HepG2 (cell line): ENCODE measurements around the gene KLHL5. TPM values are rescaled to one million over a fixed set of nuclear protein-coding genes. Genes with fewer than 3 reads are reported as not detected.

Experiments used
- CBX2 ChIP-seq, 2 experiments: fragments of 200-600 bp in 1 of 2; sonication (generic); formaldehyde crosslinking in 1 of 2; IDR thresholded peaks; 2 replicates each; pipeline versions ENCODE4 v1.7.0 to v1.8.1; 2018 to 2022; ENCODE audit warnings: low read depth in 2 of 2, low read length in 1 of 2, mild to moderate bottlenecking in 1 of 2, missing genetic modification reagents in 1 of 2
- CTCF ChIP-seq: sonication (generic); formaldehyde crosslinking; IDR thresholded peaks from 2 replicates; pipeline ENCODE4 v1.5.0; 2020; ENCODE audit warnings: mild to moderate bottlenecking, missing genetic modification reagents, moderate library complexity
- ELF1 ChIP-seq: sonication (generic); formaldehyde crosslinking; IDR thresholded peaks from 2 replicates; pipeline ENCODE4 v1.4.0; 2020; ENCODE audit warnings: missing genetic modification reagents
- FIP1L1 ChIP-seq: fragments of 200-400 bp; formaldehyde crosslinking; IDR thresholded peaks from 2 replicates; pipeline ENCODE4 v1.6.1; 2018; ENCODE audit warnings: low read depth, mild to moderate bottlenecking, low read length, moderate library complexity, borderline replicate concordance; ENCODE audit not compliant: insufficient read depth
- FUBP1 ChIP-seq: sonication (generic); formaldehyde crosslinking; IDR thresholded peaks from 2 replicates; pipeline ENCODE4 v1.5.1; 2020; ENCODE audit warnings: missing genetic modification reagents, mild to moderate bottlenecking, borderline replicate concordance
- KDM2A ChIP-seq: sonication (generic); formaldehyde crosslinking; IDR thresholded peaks from 2 replicates; pipeline ENCODE4 v1.4.0; 2020; ENCODE audit warnings: low read depth, missing genetic modification reagents, borderline replicate concordance
- NFIB ChIP-seq: sonication (generic); formaldehyde crosslinking; IDR thresholded peaks from 2 replicates; pipeline ENCODE4 v1.9.0; 2021; ENCODE audit warnings: missing genetic modification reagents, mild to moderate bottlenecking, borderline replicate concordance
- PHF20 ChIP-seq: sonication (generic); formaldehyde crosslinking; IDR thresholded peaks from 2 replicates; pipeline ENCODE4 v1.5.0; 2020; ENCODE audit warnings: mild to moderate bottlenecking, missing genetic modification reagents
- PRDM10 ChIP-seq: sonication (generic); formaldehyde crosslinking; IDR thresholded peaks from 2 replicates; pipeline ENCODE4 v1.4.0; 2020; ENCODE audit warnings: low read depth, missing genetic modification reagents
- SIN3A ChIP-seq: IDR thresholded peaks from 2 replicates; pipeline ENCODE4 v1.6.1; 2011; ENCODE audit warnings: low read depth, mild to moderate bottlenecking, control low read depth, low read length, borderline replicate concordance
- TCF7 ChIP-seq: sonication (generic); IDR thresholded peaks from 2 replicates; pipeline ENCODE4 v1.6.1; 2016; ENCODE audit warnings: antibody characterized with exemption, low read depth
- YEATS4 ChIP-seq: sonication (generic); formaldehyde crosslinking; IDR thresholded peaks from 2 replicates; pipeline ENCODE4 v1.4.0; 2020; ENCODE audit warnings: missing genetic modification reagents, borderline replicate concordance
- ZBTB3 ChIP-seq: sonication (generic); formaldehyde crosslinking; IDR thresholded peaks from 2 replicates; pipeline ENCODE4 v1.4.0; 2020; ENCODE audit warnings: low read depth, mild to moderate bottlenecking, moderate library complexity, missing genetic modification reagents, borderline replicate concordance
- ZBTB7A ChIP-seq: sonication (generic); formaldehyde crosslinking; IDR thresholded peaks from 2 replicates; pipeline ENCODE4 v1.8.0; 2022; ENCODE audit warnings: mild to moderate bottlenecking, missing genetic modification reagents
- ZNF280D ChIP-seq: sonication (generic); formaldehyde crosslinking; IDR thresholded peaks from 2 replicates; pipeline ENCODE4 v1.5.1; 2020; ENCODE audit warnings: mild to moderate bottlenecking, missing genetic modification reagents
- ZNF282 ChIP-seq: fragments of 450-650 bp; IDR thresholded peaks from 2 replicates; pipeline ENCODE4 v1.6.1; 2018; ENCODE audit not compliant: partially characterized antibody
- ZNF430 ChIP-seq: sonication (generic); formaldehyde crosslinking; IDR thresholded peaks from 2 replicates; pipeline ENCODE4 v1.9.0; 2021; ENCODE audit warnings: mild to moderate bottlenecking, missing genetic modification reagents
- ZNF678 ChIP-seq: sonication (generic); formaldehyde crosslinking; IDR thresholded peaks from 2 replicates; pipeline ENCODE4 v1.4.0; 2020; ENCODE audit warnings: mild to moderate bottlenecking, missing genetic modification reagents
- polyA plus RNA-seq, 8 experiments: library from polyadenylated mRNA; depleted of rRNA in 3 of 8; stranded (reverse) in 7 of 8; unstranded in 1 of 8; fragments of >200 nt; fragmentation: Illumina TruSeq in 4 of 8; extraction: Trizol in 4 of 8; gene quantifications; 2 replicates each; pipeline versions ENCODE4 v1.2.1 to v1.2.3, GENCODE V29; 2011 to 2016; ENCODE audit warnings: low read depth in 4 of 8, missing spikeins in 1 of 8, mixed read lengths in 1 of 8; ENCODE audit not compliant: insufficient read depth in 1 of 8
- total RNA-seq, 5 experiments: library from RNA; depleted of rRNA; stranded (reverse); fragments of >200 nt; fragmentation: Illumina TruSeq; extraction: Trizol; gene quantifications; 2 replicates each; pipeline ENCODE4 v1.2.3, GENCODE V29; 2016; ENCODE audit warnings: low read depth in 1 of 5

KLHL5 gene
- total and polyA plus RNA-seq, 2 of the 13 experiments (the other 11 are each of a cell fraction or from before 2014, with no cell fraction given), result 36.2 to 38.7 TPM

GRCh38 chr4:39044364-39044955 is 17.6 kb upstream of the KLHL5 start (continued):
- no peak for TF ChIP-seq TCF7
- peak; percentile 38 for TF ChIP-seq CTCF (CRISPR knock-in tag)
- TF ChIP-seq PRDM10, result 0 out of 2 replicates have a peak, but pooled peaks have one; percentile 53
- no peak for TF ChIP-seq PHF20 (CRISPR knock-in tag)
- no peak for TF ChIP-seq ELF1 (CRISPR knock-in tag)
- no peak for TF ChIP-seq ZNF282
- TF ChIP-seq FIP1L1, result no peak
- no peak for TF ChIP-seq ZNF678 (CRISPR knock-in tag)
- no peak for TF ChIP-seq KDM2A (CRISPR knock-in tag)
- TF ChIP-seq ZNF430, result no peak
- no peak for TF ChIP-seq ZBTB7A (CRISPR knock-in tag)
- no peak for TF ChIP-seq NFIB (CRISPR knock-in tag)
- no peak for TF ChIP-seq YEATS4 (CRISPR knock-in tag)
- no peak for TF ChIP-seq ZBTB3 (CRISPR knock-in tag)
- peak; percentile 44; the same call in 1 of the 2 replicates for TF ChIP-seq SIN3A
- 0 out of 2 replicates have a peak, but pooled peaks have one; percentile 26 for TF ChIP-seq ZNF280D
- no peak for TF ChIP-seq CBX2 (IDR thresholded peaks at IDR 0.05; ENCODE audit: low read depth, low read length)
- TF ChIP-seq CBX2 (CRISPR knock-in tag; IDR thresholded peaks at IDR 0.05; ENCODE audit: low read depth), result no peak
- no peak for TF ChIP-seq FUBP1 (CRISPR knock-in tag)
